ACHN (cell line): Measurements from ENCODE around the gene MKNK1.

Experiments used
- DNase-seq: peaks from one replicate; pipeline ENCODE4 v3.0.0-alpha.2; 2015
- in situ Hi-C: cut with HindIII; loops from 2 replicates; pipeline ENCODE4 v1.10.0; 2017; ENCODE audit warnings: low sequenced_read_pairs, low pct_ligation_motif_present, low pct_unique_long_range_greater_than_20kb

Gene MKNK1

DNA sequence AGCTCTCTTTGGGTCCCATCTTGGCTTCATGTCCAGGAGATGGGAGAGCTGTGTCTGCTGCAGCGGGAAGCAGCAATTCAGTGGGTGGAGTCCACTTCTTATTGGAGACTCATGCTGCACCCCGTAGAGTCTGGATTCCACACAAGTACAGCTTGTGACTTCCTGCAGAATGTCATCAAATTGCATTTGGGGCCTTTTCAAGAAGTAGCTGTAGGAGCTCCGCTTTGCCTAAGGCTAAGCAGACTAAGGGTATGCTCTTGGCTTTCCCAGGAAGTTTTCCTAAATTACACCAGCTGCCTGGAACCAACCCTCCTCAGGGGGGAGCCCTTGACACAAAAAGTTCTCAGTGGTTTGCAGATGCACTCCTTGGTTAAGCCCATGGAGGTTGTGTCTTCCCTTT, 18.3 kb upstream of the MKNK1 start:
- DNase-seq: peak; percentile 50
- in situ Hi-C loops: no loop called here

DNA sequence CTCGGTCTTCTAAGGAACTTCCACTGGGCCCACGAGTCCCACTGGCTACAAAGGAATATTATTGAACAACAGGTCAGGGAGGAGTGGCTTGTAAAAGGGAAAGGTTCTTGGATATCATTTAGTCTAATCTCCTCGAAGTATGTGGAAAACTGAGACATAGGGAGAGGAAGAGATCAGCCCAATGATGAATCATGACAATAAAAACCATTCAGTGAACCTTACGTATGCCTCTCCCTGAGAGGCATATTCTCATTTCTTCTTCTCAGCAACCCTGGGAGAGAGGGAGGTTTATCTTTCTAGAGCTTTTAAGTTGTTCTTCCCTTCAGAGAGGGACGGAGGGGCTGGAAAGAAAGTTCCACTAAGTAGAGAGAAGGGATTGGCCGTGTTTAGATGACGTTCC, 17.9 kb upstream of the MKNK1 start:
- in situ Hi-C loops: no loop called here
- no peak for DNase-seq

DNA sequence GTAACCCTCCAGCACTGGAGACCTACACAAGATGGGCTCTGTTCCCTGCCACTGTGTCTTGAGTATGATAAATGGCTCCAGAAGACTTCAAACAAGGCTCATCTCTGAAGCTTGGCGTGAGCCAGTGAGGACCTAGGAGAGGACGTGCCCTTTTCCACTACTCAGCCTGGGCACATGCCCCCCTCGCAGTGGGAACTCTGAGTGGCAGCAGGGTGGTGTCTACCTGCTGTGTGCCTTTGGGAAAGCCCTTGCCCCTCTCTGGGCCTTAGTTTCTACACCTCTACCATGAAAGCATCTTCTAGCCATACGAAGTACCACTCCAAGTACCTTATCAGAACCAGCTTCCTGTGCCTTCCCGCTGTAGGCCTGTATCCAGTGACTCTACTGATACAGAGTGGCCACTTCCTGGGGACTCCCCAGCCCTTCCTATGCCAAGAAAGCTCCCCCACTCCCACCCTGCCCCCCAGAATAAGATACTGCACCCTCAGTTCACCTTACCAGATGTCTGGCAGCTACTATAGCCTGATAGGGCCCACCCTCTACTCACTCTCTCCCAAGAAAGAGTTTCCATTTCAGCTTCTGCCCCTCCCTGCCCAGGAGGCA, 15.7 kb upstream of the MKNK1 start:
- no peak for DNase-seq
- in situ Hi-C loops: no loop called here

DNA sequence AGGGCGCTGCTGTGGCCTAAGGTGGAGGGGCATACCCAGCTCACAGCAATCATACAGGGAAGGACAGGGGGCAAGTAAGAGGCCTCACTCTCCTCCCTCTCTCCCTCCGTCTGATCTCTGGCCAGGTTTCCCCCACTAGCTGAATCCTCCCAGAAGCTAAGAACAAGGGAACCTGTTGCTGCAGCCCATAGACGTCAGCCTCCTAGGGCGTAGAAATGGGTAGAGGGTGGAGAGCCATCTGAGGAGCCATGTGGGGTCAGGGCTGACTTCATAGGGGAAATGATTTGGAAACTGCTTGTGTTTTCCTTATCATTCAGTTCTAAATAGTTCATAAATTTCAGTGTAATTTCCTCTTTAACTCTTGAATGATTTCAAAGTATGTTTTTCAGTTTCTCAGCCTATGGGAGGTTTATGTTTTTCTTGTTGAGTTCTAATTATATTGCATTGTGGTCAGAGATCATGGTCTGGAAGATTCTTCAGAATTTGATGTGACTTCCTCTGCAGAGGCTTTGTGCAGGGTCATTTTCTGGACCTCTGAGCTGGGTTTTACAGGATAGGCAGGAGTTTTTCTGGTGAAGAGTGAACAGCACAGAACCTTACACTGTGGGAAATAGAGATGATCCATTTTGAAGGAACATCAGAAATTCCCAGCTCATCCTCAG, 14.8 kb upstream of the MKNK1 start:
- no peak for DNase-seq
- in situ Hi-C loops: no loop called here

DNA sequence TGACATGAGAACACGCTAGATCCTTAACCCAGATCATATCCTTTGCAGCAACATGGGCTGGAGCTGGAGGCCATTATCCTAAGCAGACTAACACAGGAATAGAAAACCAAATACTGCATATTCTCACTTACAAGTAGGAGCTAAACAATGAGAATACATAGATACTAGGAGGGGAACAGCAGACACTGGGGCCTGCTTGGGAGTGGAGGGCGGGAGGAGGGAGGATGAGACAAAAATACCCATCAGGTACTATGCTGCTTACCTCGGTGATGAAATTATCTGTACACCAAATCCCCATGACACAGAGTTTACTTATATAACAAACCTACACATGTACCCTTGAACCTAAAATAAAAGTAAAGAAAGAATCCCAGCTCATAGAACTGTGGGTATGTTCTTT, 13.8 kb upstream of the MKNK1 start:
- DNase-seq: no peak
- in situ Hi-C loops: no loop called here

DNA sequence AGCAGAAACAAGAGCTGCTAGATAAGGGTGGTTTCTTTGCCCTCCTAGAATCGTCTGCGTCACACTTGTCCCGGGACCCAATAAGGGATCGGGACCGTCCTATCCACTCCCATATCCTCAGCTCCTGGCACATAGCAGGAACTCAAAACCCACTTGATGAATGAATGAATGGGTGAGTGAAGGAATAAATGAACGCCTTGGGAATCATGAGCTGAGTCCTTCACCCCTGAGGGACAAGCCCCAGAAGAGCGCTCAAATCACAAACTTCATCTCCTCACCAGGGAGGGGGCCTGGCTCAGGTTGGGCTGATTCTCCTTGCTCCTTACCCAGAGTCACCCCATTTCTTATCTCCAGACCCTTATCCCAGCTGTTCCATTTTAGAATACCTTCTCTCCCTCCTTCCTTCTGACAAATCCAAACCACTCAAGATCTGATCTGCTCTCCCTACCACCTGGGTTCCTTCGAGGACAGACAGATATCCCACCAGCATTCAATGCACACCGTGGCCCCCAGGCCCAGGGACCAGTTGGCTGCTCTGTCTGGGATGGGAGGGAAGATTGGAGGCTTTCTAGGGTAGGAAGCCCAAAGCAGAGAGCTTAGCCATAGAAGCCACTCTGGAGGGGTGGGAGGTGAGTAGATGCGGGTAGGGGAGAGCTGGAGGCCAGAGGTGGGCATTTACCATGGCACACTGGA, 13.2 kb upstream of the MKNK1 start:
- in situ Hi-C loops: no loop called here
- no peak for DNase-seq

DNA sequence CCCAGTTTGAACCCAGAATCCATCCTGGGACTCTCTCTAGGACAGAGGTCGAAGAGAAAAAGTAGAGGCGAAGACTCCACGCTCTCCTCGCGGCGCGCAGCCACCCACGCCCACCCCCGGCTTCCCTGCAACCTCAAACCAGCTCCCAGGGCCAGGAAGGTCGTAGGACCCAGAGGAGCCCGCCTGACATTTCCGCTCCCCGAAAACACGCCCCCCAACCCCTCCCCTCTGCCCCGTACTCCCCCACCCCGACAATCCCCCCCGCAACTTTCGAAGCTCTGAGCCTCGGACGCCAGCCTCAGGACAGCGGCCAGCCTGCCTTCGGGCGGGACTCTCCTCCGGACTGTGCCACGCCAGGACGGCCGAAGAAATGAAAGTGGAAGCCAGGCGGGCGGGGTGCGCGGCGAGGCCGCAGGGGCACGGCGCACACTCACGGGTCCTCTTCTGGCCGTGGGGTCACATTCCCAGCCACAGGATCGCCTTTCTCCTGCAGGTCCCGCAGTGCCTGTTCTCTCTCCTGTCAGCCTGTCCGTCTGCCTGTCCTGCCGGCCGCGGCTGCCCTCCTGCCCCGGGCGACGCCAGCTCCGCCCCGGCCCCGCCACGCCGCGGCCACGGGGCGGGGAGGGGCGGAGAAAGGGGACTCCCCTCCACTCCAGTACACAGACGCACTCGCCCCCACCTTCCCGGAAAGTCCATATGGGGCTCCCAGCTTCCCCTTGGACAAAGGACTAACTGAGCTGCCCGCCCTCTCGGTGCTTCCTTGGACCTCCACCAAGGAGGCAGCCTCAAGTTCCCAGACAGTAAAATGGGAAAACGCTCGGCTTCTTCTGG, 12.4 kb upstream of the MKNK1 start, which contains the start of gene MOB3C:
MOB3C (minus strand) TSS at position 535 of the 831 bp plus-strand sequence. CDS start 3,490 bp downstream, outside the sequence.
- peak; percentile 74 for DNase-seq
- in situ Hi-C loops: no loop called here

DNA sequence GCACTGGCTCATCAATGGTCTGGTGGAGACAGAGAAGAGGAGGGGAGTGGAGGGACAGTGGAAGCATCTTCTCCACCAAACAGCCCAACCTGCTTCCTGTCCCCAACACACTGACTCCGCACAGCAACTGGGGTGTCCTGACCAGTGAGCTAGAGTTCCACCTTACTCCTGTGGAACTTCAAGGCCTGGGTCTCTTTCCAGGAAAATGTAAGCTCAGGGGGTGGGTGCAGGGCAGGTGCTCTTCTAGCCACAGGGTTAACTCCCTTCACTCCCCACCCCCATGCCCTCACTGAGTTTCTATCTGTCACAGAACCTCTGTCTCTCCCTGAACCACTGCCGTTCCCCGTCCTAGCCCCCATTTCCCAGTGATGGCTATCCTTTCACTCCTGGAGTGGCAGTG, 11.7 kb upstream of the MKNK1 start:
- DNase-seq: no peak
- in situ Hi-C loops: no loop called here

DNA sequence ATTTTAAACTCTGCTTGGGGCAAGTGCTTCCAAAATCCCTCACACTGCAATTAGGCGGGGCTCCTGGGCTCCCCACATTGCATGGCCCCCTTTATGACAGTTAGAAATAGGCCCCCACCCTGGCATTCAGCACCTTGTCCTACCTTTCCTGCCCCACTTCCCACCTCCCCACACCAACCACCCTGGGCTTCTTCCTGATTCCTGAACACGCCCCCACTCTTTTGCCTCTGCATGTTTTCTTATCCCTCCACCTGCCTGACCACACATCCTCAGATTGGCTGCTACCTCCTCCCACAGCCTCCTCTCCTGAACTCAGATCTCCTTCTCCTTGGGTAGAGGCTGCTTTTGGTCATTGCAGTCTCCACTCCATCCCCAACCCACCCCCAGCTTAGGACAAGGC, 11.0 kb upstream of the MKNK1 start:
- in situ Hi-C loops: no loop called here
- no peak for DNase-seq

DNA sequence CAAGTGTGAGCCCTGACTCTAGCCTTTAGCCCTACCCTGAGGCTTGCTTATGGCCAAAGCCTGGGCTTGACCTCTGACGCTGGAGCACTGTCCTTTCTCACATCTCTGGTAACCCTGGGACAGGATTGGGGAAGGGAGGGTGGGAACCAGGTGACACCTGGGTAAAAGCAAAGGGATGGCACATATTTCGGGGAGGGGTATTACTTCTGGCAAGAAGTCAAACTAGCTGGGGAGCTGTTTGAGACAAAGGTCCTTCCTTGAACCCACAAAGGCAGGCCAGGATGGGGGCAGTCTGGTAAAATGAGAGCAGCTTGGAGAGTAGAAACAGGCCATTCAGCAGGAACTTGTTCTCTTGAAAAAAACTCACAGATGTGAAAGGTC, 10.5 kb upstream of the MKNK1 start:
- in situ Hi-C loops: no loop called here
- no peak for DNase-seq

DNA sequence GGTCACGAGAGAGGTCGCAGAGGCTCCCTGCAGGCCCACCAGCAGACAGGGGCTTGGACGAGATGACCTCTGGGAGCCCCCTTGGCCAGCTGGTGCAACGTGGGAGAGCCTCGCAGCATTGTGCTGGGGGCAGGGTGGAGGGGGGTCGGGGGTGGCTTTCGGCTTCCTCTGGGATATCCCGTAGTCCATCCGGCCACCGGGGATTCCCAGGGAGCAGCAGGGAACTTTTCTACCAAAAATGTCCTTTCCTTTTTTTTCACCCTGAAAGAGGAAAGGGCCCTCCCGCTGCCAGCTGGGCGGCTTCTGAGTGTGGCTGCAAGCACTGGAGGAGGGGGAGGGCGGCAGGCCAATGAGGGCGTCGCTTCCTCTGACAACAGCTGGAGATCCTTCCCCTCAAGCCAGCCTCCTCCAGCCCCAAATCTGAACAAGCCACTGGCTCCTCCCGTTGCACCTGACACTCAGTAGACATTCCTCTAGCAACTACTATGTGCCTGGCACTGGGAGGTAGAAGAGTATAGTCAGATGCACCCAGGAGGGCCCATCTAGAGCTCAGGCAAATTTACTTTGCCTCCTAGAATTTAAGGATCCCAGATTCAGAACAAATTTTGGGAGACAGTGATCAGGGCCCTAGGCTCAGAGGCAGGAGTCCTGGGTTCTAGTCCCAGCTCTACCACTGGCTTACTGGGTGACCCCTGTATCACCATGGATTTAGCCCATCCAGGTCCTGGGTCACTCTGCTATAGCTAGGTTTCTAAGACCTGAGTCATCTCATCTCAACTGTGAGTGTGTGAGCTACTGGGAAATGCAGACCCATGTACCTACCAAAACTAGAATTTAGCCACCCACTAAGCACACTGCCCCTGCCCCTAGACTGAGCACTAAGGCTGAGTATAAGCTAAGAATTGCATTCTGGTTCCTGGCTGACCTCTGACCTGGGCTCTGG, 9.9 kb upstream of the MKNK1 start:
- in situ Hi-C loops: no loop called here
- DNase-seq: no peak

DNA sequence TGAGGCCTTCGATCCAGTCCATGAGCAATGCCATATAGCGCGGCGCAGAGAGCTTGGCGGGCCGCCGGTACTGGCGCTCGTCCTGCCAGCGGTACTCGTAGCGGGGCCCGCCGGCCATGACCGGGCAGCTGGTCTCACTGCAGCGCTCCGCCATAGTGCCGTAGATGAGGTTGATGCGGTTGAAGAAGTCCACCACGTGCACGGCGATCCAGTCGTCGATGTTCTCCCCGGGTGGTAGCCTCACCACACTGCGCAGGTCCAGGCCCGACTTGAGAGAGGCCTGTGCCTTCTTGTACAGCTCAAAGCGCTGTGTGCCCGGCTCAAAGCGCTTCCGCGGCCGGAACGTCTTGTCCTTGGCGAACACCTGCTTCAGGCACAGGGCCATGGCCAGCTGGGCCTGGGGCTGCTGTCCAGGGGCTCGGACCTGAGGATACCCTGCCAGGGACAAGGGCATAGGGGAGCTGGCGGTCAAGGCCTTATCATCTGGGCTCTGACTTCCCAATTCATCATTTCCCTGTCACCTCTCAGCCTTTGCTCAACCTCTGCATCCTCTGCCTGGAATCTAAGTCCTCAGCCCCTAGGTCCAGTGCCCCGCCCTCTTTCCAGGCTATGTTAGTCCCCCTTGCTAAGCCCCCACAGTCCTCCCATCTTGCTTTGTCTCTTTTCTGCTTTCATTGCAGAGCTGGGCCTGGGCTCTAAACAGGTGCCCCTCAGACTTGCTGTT, 9.0 kb upstream of the MKNK1 start:
- in situ Hi-C loops: no loop called here
- no peak for DNase-seq

DNA sequence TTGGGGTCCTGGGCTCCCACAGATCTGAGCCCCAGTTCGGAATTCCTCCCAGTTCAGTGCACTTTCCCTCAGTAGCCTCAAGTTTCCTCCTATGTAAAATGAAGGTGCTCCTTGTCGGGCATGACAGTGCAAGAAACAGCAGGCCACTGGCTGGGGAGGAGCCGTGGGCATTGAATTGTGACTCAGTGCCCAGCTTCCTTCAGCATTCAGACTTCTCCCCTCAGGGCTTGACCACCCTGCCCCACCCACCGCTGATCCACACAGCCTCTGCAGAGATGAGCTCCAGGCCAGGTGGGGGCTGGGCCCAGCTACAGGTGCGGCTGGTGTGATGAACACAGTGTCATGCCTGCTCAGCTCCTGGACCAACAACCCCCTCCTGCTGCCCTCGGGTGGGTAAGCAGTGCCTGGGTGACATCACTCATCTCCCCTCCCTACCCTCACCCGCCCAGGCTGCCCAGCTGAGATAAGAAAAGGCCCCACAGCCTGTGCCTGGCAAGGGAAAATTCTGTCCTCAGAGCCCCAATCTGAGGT, 7.7 kb upstream of the MKNK1 start:
- peak; percentile 8 for DNase-seq
- in situ Hi-C loops: no loop called here

DNA sequence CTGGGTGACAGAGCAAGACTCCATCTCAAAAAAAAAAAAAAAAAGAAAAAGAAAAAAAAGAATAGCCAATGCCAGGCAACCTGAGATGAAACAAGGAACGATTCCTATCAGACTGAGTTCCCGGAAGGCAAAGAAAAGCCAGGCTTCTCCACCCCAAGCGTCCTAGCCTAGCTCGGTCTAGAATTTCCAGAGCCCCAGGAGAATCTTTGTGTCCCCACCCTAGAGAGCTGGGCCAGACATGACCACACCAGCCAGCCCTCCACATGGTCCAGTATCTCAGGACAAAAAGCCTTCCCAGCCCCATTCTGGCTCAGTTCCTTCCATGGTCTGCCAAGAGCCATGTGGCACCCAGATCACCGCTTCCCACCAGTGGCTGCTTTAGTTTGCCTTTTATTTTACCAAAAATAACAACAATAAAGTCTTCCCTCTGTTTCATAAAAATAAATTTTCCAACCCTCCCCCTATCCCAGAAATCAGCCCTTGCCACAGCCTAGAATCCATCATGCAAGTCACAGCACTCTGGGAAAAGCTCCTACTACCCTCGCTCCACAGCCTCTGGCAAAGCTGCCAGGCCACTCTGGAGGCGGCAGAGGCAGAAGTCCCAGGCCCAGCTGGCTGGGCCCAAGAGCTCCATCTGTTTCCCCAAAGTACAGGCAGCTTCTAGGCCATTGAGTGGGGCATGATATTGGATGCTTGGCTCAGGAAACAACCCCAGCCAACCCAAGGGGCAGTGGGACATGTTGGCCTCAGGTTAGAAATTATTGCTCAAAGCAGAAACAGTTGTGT, 3.5 kb upstream of the MKNK1 start:
- no peak for DNase-seq
- in situ Hi-C loops: no loop called here

DNA sequence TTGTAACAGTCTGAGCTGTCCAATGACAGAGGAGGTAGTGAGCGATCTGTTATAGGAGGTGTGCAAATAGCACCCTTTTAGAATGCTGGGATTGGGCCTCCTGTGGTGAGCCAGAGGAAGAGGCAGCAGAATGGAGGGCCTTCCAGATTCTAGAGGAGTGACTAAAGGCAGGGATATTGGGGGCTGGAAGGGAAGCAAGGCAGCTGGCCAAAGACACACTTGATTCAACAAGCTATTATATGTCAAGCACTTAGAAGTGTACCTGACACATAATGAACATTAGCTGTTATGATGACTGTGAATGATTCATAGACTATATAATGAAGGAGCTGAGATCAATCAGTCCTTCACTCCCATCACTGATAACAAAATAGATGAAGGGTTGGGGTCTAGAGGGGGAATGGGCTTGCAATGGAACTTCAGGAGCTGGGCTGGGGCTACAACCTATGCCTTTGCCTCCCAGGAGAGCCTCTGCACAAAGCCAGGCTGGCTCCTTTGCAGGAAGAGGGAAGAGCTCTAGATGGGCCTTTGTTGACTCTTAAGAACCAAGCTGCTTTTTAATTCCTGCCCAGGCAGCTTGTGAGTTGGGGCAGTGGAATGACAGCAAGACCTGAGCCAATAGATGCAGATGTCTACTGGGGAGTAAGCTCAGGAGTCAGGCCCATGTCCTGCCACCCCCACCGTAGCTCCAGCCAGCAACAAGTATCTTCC, 2.3 kb upstream of the MKNK1 start:
- no peak for DNase-seq
- in situ Hi-C loops: no loop called here

DNA sequence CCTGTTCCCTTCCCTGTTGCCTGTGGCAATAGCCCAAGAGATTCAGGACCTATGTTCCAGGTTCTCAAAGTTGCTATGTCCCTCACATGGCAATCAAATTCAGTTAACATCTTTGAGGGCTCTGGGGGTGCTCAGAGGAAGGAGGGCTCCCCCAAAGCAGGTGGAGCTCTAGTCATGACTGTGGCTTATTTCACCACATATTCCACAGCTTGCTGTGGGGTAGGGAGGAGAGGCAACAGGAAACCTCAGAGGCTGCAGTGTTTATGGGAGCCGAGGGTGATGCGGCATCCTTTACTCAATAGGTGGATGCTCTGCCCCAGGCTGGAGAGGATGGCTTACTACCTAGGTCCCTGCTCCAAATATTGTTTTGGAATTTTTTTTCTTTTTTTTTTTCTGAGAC, 1.2 kb upstream of the MKNK1 start:
- no peak for DNase-seq
- in situ Hi-C loops: no loop called here
